IMR-90 (cell line): ENCODE measurements around the gene ADAMTS8. TPM values are rescaled to one million over a fixed set of nuclear protein-coding genes. Genes with fewer than 3 reads are reported as not detected.

Experiments
- ATAC-seq: fragments of 200-7000 bp; cut with Tn5 transposase; 2 replicates; pipeline ENCODE4 v1.9.1; 2020; ENCODE audit warnings: low read depth, mild to moderate bottlenecking, moderate library complexity
- BruUV-seq: library from RNA; stranded (reverse); fragments of 400-500 nt; replicated peaks from 2 replicates; lab custom pipeline; 2021; lab: Mats Ljungman, UMichigan
- CTCF ChIA-PET: fragments of 300-600 bp; formaldehyde crosslinking; extraction: SDS; loops from one replicate; lab custom pipeline; 2021; ENCODE audit warnings: antibody characterized with exemption; lab: Yijun Ruan, JAX
- POLR2A ChIA-PET: fragments of 300-600 bp; sonication (Branson Sonifier 250); formaldehyde crosslinking; loops from one replicate; lab custom pipeline; 2022; ENCODE audit warnings: antibody characterized with exemption; ENCODE audit not compliant: unreplicated experiment; lab: Charles Lee
- DNase-seq: peaks from one replicate; pipeline ENCODE4 v3.0.0; 2013
- H2AFZ ChIP-seq: replicated peaks from 2 replicates; pipeline ENCODE3; 2013; ENCODE audit warnings: low read length, mild to moderate bottlenecking; ENCODE audit not compliant: poor library complexity
- H2AK5ac ChIP-seq: 2 replicates; pipeline ENCODE4 v1.6.1; 2013; ENCODE audit warnings: low read depth, low read length, inconsistent platforms
- H2AK9ac ChIP-seq: replicated peaks from 2 replicates; pipeline ENCODE3; 2013; ENCODE audit warnings: mild to moderate bottlenecking, low read depth, low read length, moderate library complexity; ENCODE audit not compliant: poor library complexity
- H2BK120ac ChIP-seq: 2 replicates; pipeline ENCODE4 v1.6.1; 2013; ENCODE audit warnings: low read depth, low read length, inconsistent platforms
- H2BK15ac ChIP-seq: 3 replicates; pipeline ENCODE4 v1.6.1; 2013; ENCODE audit warnings: low read depth, low read length, inconsistent platforms
- H2BK20ac ChIP-seq: 2 replicates; pipeline ENCODE4 v1.6.1; 2013; ENCODE audit warnings: low read depth, mild to moderate bottlenecking, inconsistent platforms, low read length, moderate library complexity
- H2BK5ac ChIP-seq: 2 replicates; pipeline ENCODE4 v1.6.1; 2013; ENCODE audit warnings: mild to moderate bottlenecking, low read depth, low read length, inconsistent platforms; ENCODE audit not compliant: poor library complexity, severe bottlenecking
- H3K14ac ChIP-seq: replicated peaks from 2 replicates; pipeline ENCODE4 v1.6.1; 2013; ENCODE audit warnings: low read depth, low read length, inconsistent platforms
- H3K18ac ChIP-seq: 2 replicates; pipeline ENCODE4 v1.6.1; 2013; ENCODE audit warnings: low read depth, low read length, control low read depth
- H3K23ac ChIP-seq: 2 replicates; pipeline ENCODE4 v1.6.1; 2013; ENCODE audit warnings: low read depth, low read length, inconsistent platforms
- H3K27ac ChIP-seq: 2 replicates; pipeline ENCODE4 v1.5.1; 2013; ENCODE audit warnings: mild to moderate bottlenecking, control low read depth, low read length; ENCODE audit not compliant: insufficient read depth
- H3K27me3 ChIP-seq: 2 replicates; pipeline ENCODE4 v1.6.1; 2013; ENCODE audit warnings: low read length; ENCODE audit not compliant: control insufficient read depth, insufficient read depth
- H3K36me3 ChIP-seq: 2 replicates; pipeline ENCODE4 v1.6.1; 2013; ENCODE audit warnings: low read length, mixed read lengths; ENCODE audit not compliant: control insufficient read depth, insufficient read depth
- H3K4ac ChIP-seq: 2 replicates; pipeline ENCODE4 v1.6.1; 2013; ENCODE audit warnings: low read depth, low read length, inconsistent platforms
- H3K4me1 ChIP-seq: 2 replicates; pipeline ENCODE4 v1.6.1; 2013; ENCODE audit warnings: low read length, mixed read lengths; ENCODE audit not compliant: control insufficient read depth, insufficient read depth
- H3K4me2 ChIP-seq: 2 replicates; pipeline ENCODE4 v1.6.1; 2013; ENCODE audit warnings: low read depth, mild to moderate bottlenecking, control low read depth, low read length, moderate library complexity
- H3K4me3 ChIP-seq: 2 replicates; pipeline ENCODE4 v1.5.1; 2013; ENCODE audit warnings: low read depth, mild to moderate bottlenecking, control low read depth, low read length, moderate library complexity; ENCODE audit not compliant: insufficient read depth
- H3K56ac ChIP-seq: 2 replicates; pipeline ENCODE4 v1.6.1; 2013; ENCODE audit warnings: low read length, inconsistent platforms; ENCODE audit not compliant: insufficient read depth; ENCODE audit errors: extremely low read depth
- H3K79me1 ChIP-seq, 2 experiments: 2 replicates each; pipeline ENCODE4 v1.6.1; 2013; ENCODE audit warnings: low read length in 2 of 2, inconsistent platforms in 1 of 2, low read depth in 1 of 2
- H3K9ac ChIP-seq: 2 replicates; pipeline ENCODE4 v1.6.1; 2013; ENCODE audit warnings: low read depth, low read length, control low read depth
- H3K9me1 ChIP-seq: 2 replicates; pipeline ENCODE4 v1.6.1; 2013; ENCODE audit warnings: low read length, inconsistent platforms; ENCODE audit not compliant: insufficient read depth
- H3K9me3 ChIP-seq: 2 replicates; pipeline ENCODE4 v1.6.1; 2013; ENCODE audit warnings: low read length; ENCODE audit not compliant: control insufficient read depth, insufficient read depth
- H4K20me1 ChIP-seq: 2 replicates; pipeline ENCODE4 v1.6.1; 2013; ENCODE audit warnings: low read length, inconsistent platforms; ENCODE audit not compliant: insufficient read depth
- H4K5ac ChIP-seq: 2 replicates; pipeline ENCODE4 v1.6.1; 2013; ENCODE audit warnings: mild to moderate bottlenecking, low read depth, low read length, control low read depth
- H4K8ac ChIP-seq, 2 experiments: 2 replicates each; pipeline ENCODE4 v1.6.1; 2013; ENCODE audit warnings: low read depth in 2 of 2, low read length in 2 of 2, control low read depth in 1 of 2, inconsistent platforms in 1 of 2
- H4K91ac ChIP-seq: 2 replicates; pipeline ENCODE4 v1.6.1; 2013; ENCODE audit warnings: low read depth, low read length, inconsistent platforms; ENCODE audit not compliant: insufficient read depth
- FOS ChIP-seq: fragments of 150-350 bp; IDR thresholded peaks from 2 replicates; pipeline ENCODE4 v1.6.1; 2016; ENCODE audit warnings: low read depth, low read length
- NFE2L2 ChIP-seq: fragments of 150-350 bp; IDR thresholded peaks from 2 replicates; pipeline ENCODE4 v1.6.1; 2016; ENCODE audit warnings: low read depth, mild to moderate bottlenecking, low read length
- RAD21 ChIP-seq: IDR thresholded peaks from 2 replicates; pipeline ENCODE4 v1.6.1; 2012; ENCODE audit warnings: low read length, improper control_type of control experiment
- USF2 ChIP-seq: fragments of 150-350 bp; IDR thresholded peaks from 2 replicates; pipeline ENCODE4 v1.6.1; 2017; ENCODE audit warnings: mild to moderate bottlenecking, antibody characterized with exemption, low read length, low read depth
- WGBS, 2 experiments: methylation state at CpG; one replicate each; pipeline versions ENCODE4 v1.1.5 to v1.1.7; 2013; ENCODE audit warnings: missing lambda C conversion rate in 2 of 2; ENCODE audit not compliant: insufficient read length in 1 of 2; ENCODE audit errors: extremely low coverage in 2 of 2; 5-methylcytosine and 5-hydroxymethylcytosine counted together
- dilution Hi-C: fragments of 300-500 bp; cut with HindIII; formaldehyde crosslinking; loops from one replicate; pipeline ENCODE4 v1.14.3; 2018; ENCODE audit warnings: low sequenced_read_pairs; ENCODE audit not compliant: unreplicated experiment
- in situ Hi-C: fragments of 300-500 bp; cut with MboI; formaldehyde crosslinking; loops from 3 replicates; pipeline ENCODE4 v1.14.3; 2019; ENCODE audit warnings: low sequenced_read_pairs, inconsistent platforms, mixed read lengths
- intact Hi-C: fragments of 100-400 bp; cut with micrococcal nuclease; formaldehyde crosslinking; loops from 2 replicates; pipeline ENCODE4 v1.10.0; 2022
- polyA plus RNA-seq, 3 experiments: library from polyadenylated mRNA; depleted of rRNA; stranded (reverse); fragments of >200 nt; gene quantifications; 2 replicates each; pipeline ENCODE4 v1.2.3, GENCODE V29; 2012; ENCODE audit warnings: low replicate concordance in 1 of 3
- total RNA-seq: library from RNA; depleted of rRNA; stranded (reverse); fragments of >200 nt; gene quantifications from 2 replicates; pipeline ENCODE4 v1.2.3, GENCODE V29; 2012

ADAMTS8 gene
- total and polyA plus RNA-seq, 2 of the 4 experiments (the other 2 are of a cell fraction): under 0.01 to 0.60 TPM

- Histone ChIP-seq H3K9ac (no peak overlapping the region), H2BK15ac (no peak overlapping the region), H4K5ac (no peak overlapping the region), H3K79me1 (no peaks in the 10 kb centered on the region), H2BK5ac (no peak overlapping the region), H3K4me1 (peaks cover 8% of the 10 kb centered on the region), H3K14ac (0 out of 2 replicates have a peak overlapping the region, but pooled peaks have one; percentile 11), H4K91ac (no peak overlapping the region), H4K20me1 (no peaks in the 10 kb centered on the region), H4K8ac (no peak overlapping the region), H3K23ac (no peak overlapping the region), H3K4ac (peak overlapping the region; percentile 8; the same call in 1 of the 2 replicates), H3K4me2 (no peak overlapping the region), H3K56ac (no peak overlapping the region), H3K9me1 (0 out of 2 replicates have a peak, but pooled peaks cover 3% of the 10 kb centered on the region), H3K9me3 (peaks cover 3% of the 10 kb centered on the region; the same call in 1 of the 2 replicates), H2BK120ac (no peak overlapping the region), H3K27me3 (no peaks in the 10 kb centered on the region), H3K36me3 (no peaks in the 10 kb centered on the region), H2BK20ac (no peak overlapping the region), H2AK5ac (peak overlapping the region; percentile 16), H2AK9ac (no peak overlapping the region), H3K27ac (no peak overlapping the region), H3K4me3 (no peak overlapping the region), H3K18ac (no peak overlapping the region), H2AFZ (no peak overlapping the region)
- intact Hi-C loops: loop anchor here (10.0 kb wide), 1 partner anchor 777 kb away; no protein-coding TSS in a partner anchor
- dilution Hi-C loops: loop anchor here (25.0 kb wide), 1 partner anchor 424 kb away; no protein-coding TSS in a partner anchor
- ChIA-PET POLR2A (no interaction called here), CTCF (interaction anchor here (0.7 to 0.8 kb wide), 2 partner anchors 300 to 424 kb away, joined by 3 read pairs; no protein-coding TSS in a partner anchor)
- DNase-seq (no peak), ATAC-seq (no peak)
- in situ Hi-C loops: loop anchor here (5.0 kb wide), 1 partner anchor 414 kb away; no protein-coding TSS in a partner anchor
- TF ChIP-seq RAD21: no peak
- no peak for TF ChIP-seq FOS
- TF ChIP-seq USF2: no peak
- no peak for TF ChIP-seq NFE2L2
- 95% methylated on average over 2 of the region's 7 CpGs; no CpG with 5 or more reads in 1 of the 2 experiments for WGBS, 2 experiments
- BruUV-seq: no TSS peak
Measured at GRCh38 chr11:130437848-130438247, 9.4 kb upstream of the ADAMTS8 start.
